Measurements from ENCODE around the gene UFSP1.
"Not testable (repeated sequence)": the region's sequence is repeated elsewhere in the genome, so short reads cannot be mapped to it uniquely, and the experiment has no call there.

UFSP1 gene

GRCh38 chr7:100855515-100855914, 34.0 kb downstream of the UFSP1 start:
- Histone ChIP-seq H3K4me3 (ENCODE audit: insufficient read depth, low read length, poor library complexity, severe bottlenecking) (no peak overlapping the region), H3K9me3 (ENCODE audit: insufficient read depth, low read length) (no peaks in the 10 kb centered on the region), H3K36me3 (ENCODE audit: low read length) (no peaks in the 10 kb centered on the region), H3F3A (ENCODE audit: insufficient read depth) (peaks cover 9% of the 10 kb centered on the region), H3K27me3 (ENCODE audit: low read length) (no peaks in the 10 kb centered on the region), H3K4me2 (ENCODE audit: low read depth, low read length, poor library complexity, severe bottlenecking) (no peak overlapping the region), H3K79me2 (ENCODE audit: insufficient read depth, low read length) (peaks cover 21% of the 10 kb centered on the region), H3K9me2 (replicated peaks; ENCODE audit: insufficient read depth, low read length) (no peaks in the 10 kb centered on the region), H3K9ac (ENCODE audit: low read length) (no peak overlapping the region), H3K27ac (ENCODE audit: low read depth, low read length) (no peak overlapping the region), H4K20me1 (ENCODE audit: low read depth, low read length) (no peaks in the 10 kb centered on the region), H2AFZ (ENCODE audit: low read depth, low read length, severe bottlenecking) (no peak overlapping the region)
- TF ChIP-seq EZH2phosphoT487 (conservative IDR thresholded peaks at IDR 0.05; ENCODE audit: low read length): no peak
- TF ChIP-seq CTCF (IDR thresholded peaks at IDR 0.05; ENCODE audit: insufficient read depth, low read length, poor library complexity, severe bottlenecking): no peak

- H4K20me1 ChIP-seq (ENCODE audit: low read depth, low read length); H3K27me3 ChIP-seq (ENCODE audit: low read length); H3F3A ChIP-seq (ENCODE audit: insufficient read depth); H3K9me3 ChIP-seq (ENCODE audit: insufficient read depth, low read length); H3K9ac ChIP-seq (ENCODE audit: low read length); H3K4me3 ChIP-seq (ENCODE audit: insufficient read depth, low read length, poor library complexity, severe bottlenecking); H2AFZ ChIP-seq (ENCODE audit: low read depth, low read length, severe bottlenecking); H3K27ac ChIP-seq (ENCODE audit: low read depth, low read length); H3K36me3 ChIP-seq (ENCODE audit: low read length); H3K4me2 ChIP-seq (ENCODE audit: low read depth, low read length, poor library complexity, severe bottlenecking); H3K9me2 ChIP-seq (replicated peaks; ENCODE audit: insufficient read depth, low read length): not testable (repeated sequence)
- peaks cover 21% of the 10 kb centered on the region for H3K79me2 ChIP-seq (ENCODE audit: insufficient read depth, low read length)
Observed at GRCh38 chr7:100854899-100855298, 34.6 kb downstream of the UFSP1 start.

GRCh38 chr7:100854146-100854895, 35.2 kb downstream of the UFSP1 start:
- Histone ChIP-seq H3K27ac (ENCODE audit: low read depth, low read length) (no peak overlapping the region), H3K9me3 (ENCODE audit: insufficient read depth, low read length) (no peaks in the 10 kb centered on the region), H4K20me1 (ENCODE audit: low read depth, low read length) (no peaks in the 10 kb centered on the region), H3K27me3 (ENCODE audit: low read length) (no peaks in the 10 kb centered on the region), H3K9me2 (replicated peaks; ENCODE audit: insufficient read depth, low read length) (no peaks in the 10 kb centered on the region), H3K4me2 (ENCODE audit: low read depth, low read length, poor library complexity, severe bottlenecking) (peak overlapping the region; percentile 99), H3F3A (ENCODE audit: insufficient read depth) (peaks cover 9% of the 10 kb centered on the region), H2AFZ (ENCODE audit: low read depth, low read length, severe bottlenecking) (no peak overlapping the region), H3K79me2 (ENCODE audit: insufficient read depth, low read length) (peaks cover 21% of the 10 kb centered on the region), H3K4me3 (ENCODE audit: insufficient read depth, low read length, poor library complexity, severe bottlenecking) (no peak overlapping the region), H3K9ac (ENCODE audit: low read length) (no peak overlapping the region), H3K36me3 (ENCODE audit: low read length) (no peaks in the 10 kb centered on the region)
- TF ChIP-seq EZH2phosphoT487 (conservative IDR thresholded peaks at IDR 0.05; ENCODE audit: low read length) (no peak), CTCF (IDR thresholded peaks at IDR 0.05; ENCODE audit: insufficient read depth, low read length, poor library complexity, severe bottlenecking) (no peak)

GRCh38 chr7:100852048-100852872, 37.3 kb downstream of the UFSP1 start, which contains the start of gene SLC12A9:
Gene SLC12A9, plus strand, starts transcription at chr7:100852713. Its CDS starts 1,485 bp downstream, at chr7:100854198.
- peak within 1 kb of the TSS; percentile 75 for H3K9ac ChIP-seq (ENCODE audit: low read length)
- no peaks in the 10 kb centered on the region for H4K20me1 ChIP-seq (ENCODE audit: low read depth, low read length)
- no peaks in the 10 kb centered on the region for H3K9me3 ChIP-seq (ENCODE audit: insufficient read depth, low read length)
- H3K4me2 ChIP-seq (ENCODE audit: low read depth, low read length, poor library complexity, severe bottlenecking): peak within 1 kb of the TSS; percentile 99
- H3F3A ChIP-seq (ENCODE audit: insufficient read depth): peaks cover 9% of the 10 kb centered on the region
- no peak for TF ChIP-seq EZH2phosphoT487 (conservative IDR thresholded peaks at IDR 0.05; ENCODE audit: low read length)
- peak; percentile 96 for TF ChIP-seq CTCF (IDR thresholded peaks at IDR 0.05; ENCODE audit: insufficient read depth, low read length, poor library complexity, severe bottlenecking)
- no peaks in the 10 kb centered on the region for H3K36me3 ChIP-seq (ENCODE audit: low read length)
- peak within 1 kb of the TSS; percentile 95 for H2AFZ ChIP-seq (ENCODE audit: low read depth, low read length, severe bottlenecking)
- H3K4me3 ChIP-seq (ENCODE audit: insufficient read depth, low read length, poor library complexity, severe bottlenecking): peak within 1 kb of the TSS; percentile 85
- no peaks in the 10 kb centered on the region for H3K9me2 ChIP-seq (replicated peaks; ENCODE audit: insufficient read depth, low read length)
- no peaks in the 10 kb centered on the region for H3K27me3 ChIP-seq (ENCODE audit: low read length)
- H3K27ac ChIP-seq (ENCODE audit: low read depth, low read length): peak within 1 kb of the TSS; percentile 82
- H3K79me2 ChIP-seq (ENCODE audit: insufficient read depth, low read length): peaks cover 21% of the 10 kb centered on the region

Measured in SU-DHL-6 (cell line).